SK-N-SH treated with all-trans-retinoic acid at 6 μM for 48 hours (cell line): ENCODE data around the gene MYO9A.

ENCODE experiments used
- GLIS3 ChIP-seq: fragments of 250-450 bp; sonication (Bioruptor Pico); IDR thresholded peaks from 2 replicates; pipeline ENCODE4 v1.5.0; 2020; ENCODE audit warnings: mild to moderate bottlenecking, moderate library complexity
- ZFP3 ChIP-seq: fragments of 250-450 bp; sonication (Bioruptor Pico); IDR thresholded peaks from 2 replicates; pipeline ENCODE4 v1.5.0; 2020; ENCODE audit warnings: mild to moderate bottlenecking, moderate library complexity

DNA sequence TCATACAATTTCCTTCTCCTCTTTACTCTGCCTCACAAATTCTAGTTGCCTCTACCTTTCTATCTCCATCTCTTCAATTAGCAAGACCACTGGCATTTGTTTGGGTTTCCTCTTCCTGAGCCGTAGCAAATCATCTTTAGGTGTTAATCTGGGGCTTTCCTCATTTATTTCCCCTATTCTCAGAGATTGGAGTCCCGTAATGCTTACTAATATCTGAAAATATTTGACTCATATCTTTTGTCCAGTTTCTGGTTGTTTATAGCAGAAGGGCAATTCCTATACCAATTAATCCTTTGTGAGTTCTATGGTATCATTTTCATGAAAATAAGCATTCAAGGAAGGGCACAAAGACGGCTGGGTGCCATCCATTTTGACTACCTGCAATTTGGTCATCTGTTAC, 203.9 kb downstream of the MYO9A start:
- TF ChIP-seq GLIS3 (CRISPR knock-in tag) (no peak), ZFP3 (CRISPR knock-in tag) (no peak)
